SIG-M5 treated with dmso at 0.1 percent for 504 hours (cell line): ENCODE measurements around the gene ZNF804A.

Experiments
- DNase-seq: peaks from one replicate; lab custom pipeline; 2025; ENCODE audit not compliant: unreplicated experiment; lab: John Stamatoyannopoulos, UW

ZNF804A gene

DNA sequence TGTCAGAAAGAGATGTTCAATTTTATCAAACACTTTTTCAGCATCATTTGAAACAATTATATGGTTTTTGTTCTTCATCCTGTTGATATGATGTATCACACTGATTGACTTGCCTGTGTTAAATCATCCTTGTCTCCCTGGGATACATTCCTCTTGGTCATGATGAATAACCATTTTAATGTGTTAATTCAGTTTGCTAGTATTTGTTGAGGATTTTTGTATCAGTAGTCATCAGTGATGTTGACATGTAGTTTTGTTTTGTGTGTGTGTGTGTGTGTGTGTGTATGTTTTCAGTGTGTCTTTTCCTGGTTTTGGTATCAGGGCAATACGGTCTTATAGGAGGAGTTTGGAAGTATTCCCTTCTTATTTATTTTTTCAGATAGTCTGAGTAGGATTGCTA is 325.4 kb downstream of the ZNF804A start:
- DNase-seq = no peak

GRCh38 chr2:184927040-184927439 is 328.7 kb downstream of the ZNF804A start:
- no peak for DNase-seq

GRCh38 chr2:184936761-184937160 is 338.4 kb downstream of the ZNF804A start:
- no peak for DNase-seq

DNA sequence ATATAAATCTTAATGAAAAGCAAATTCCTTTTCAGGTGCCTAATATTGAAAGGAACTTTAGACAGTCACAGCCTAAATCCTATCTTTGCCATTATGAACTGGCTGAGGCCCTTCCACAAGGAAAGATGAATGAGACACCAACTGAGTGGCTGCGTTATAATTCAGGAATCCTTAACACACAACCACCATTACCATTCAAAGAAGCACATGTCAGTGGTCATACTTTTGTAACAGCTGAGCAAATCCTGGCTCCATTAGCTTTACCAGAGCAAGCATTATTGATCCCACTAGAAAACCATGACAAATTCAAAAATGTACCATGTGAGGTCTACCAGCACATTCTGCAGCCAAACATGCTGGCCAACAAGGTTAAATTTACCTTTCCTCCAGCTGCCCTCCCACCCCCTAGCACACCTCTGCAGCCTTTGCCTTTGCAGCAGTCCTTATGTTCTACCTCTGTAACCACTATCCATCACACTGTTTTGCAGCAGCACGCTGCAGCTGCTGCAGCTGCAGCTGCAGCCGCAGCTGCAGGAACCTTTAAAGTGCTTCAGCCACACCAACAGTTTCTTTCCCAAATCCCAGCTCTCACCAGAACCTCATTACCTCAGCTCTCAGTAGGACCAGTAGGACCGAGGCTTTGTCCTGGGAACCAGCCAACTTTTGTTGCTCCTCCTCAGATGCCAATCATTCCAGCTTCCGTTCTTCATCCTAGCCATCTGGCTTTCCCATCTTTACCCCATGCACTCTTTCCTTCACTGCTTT is 340.1 kb downstream of the ZNF804A start:
- no peak for DNase-seq

- no peak for DNase-seq
Observed at GRCh38 chr2:184945326-184945725, 347.0 kb downstream of the ZNF804A start.

DNA sequence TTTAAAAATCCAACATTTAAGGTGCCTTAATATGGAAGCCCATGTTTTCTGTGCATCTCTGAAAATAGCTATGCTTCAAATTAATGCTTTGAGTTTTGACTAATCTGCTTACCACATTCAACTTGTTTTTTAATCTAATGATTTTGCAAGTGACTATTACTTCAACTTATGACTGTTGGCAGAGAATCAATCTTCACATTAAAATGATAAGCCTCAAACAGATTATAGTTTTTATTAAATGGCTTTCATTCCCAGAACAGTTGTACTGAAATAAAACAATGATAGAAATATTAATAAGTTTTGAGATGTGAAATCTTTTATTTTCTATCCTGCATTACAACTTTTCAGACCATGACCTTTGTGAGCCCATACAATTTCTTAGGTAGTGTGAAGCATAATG is 347.5 kb downstream of the ZNF804A start:
- DNase-seq = no peak

GRCh38 chr2:184956856-184957255 is 358.5 kb downstream of the ZNF804A start:
- DNase-seq = no peak

- DNase-seq = no peak
Observed at GRCh38 chr2:184971546-184972068, 373.3 kb downstream of the ZNF804A start.
